HG02610 (cell line): ENCODE measurements around the gene C9orf78.

Experiments used
- ATAC-seq: cut with Tn5 transposase; IDR thresholded peaks from one replicate; pipeline ENCODE4 v1.9.1; 2021; ENCODE audit warnings: mild to moderate bottlenecking, moderate library complexity; ENCODE audit not compliant: unreplicated experiment

The C9orf78 gene, protein sequence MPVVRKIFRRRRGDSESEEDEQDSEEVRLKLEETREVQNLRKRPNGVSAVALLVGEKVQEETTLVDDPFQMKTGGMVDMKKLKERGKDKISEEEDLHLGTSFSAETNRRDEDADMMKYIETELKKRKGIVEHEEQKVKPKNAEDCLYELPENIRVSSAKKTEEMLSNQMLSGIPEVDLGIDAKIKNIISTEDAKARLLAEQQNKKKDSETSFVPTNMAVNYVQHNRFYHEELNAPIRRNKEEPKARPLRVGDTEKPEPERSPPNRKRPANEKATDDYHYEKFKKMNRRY

DNA sequence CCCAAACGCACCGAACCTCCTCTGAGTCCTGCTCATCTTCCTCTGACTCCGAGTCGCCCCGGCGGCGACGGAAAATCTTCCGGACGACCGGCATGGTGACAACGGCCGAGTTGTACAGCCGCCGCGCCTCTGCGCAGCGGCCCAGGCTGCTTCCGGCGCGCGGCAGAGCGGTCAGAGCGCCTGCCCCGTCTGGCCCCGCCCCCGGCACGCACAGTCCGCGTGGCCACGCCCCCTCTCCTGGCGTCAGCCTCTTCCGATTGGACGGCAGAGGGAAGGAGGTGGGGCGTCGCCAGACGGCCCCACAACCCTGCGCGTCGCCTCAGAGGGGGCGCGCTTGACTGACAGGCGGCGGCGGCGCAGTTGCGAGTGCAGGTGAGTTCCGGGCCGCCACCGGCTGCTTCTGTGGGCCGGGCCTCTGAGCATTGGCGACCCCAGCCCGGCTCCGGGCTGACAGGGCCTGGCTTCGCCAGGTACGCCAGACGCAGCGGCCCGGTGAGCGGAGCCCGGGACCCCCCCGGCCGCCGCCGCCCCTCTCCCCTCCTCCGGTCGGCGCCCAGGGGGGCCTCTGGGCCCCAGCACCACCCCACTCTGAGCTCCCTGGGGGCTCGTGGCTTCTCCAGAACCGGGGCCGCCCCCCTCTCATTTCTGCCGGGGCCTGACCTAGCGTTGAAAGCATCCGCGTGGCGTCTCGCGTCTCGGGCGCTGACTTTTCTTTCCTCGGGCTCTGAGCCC is at the start of gene C9orf78, which contains the start of gene USP20:
Gene C9orf78, minus strand, starts transcription at position 148 of the 732 bp plus-strand sequence. Its CDS starts 54 bp downstream, at position 94.
Gene USP20, plus strand, starts transcription at position 331 of the 732 bp plus-strand sequence. CDS start 17,098 bp downstream, outside the sequence.
- ATAC-seq, result peak; percentile 93

DNA sequence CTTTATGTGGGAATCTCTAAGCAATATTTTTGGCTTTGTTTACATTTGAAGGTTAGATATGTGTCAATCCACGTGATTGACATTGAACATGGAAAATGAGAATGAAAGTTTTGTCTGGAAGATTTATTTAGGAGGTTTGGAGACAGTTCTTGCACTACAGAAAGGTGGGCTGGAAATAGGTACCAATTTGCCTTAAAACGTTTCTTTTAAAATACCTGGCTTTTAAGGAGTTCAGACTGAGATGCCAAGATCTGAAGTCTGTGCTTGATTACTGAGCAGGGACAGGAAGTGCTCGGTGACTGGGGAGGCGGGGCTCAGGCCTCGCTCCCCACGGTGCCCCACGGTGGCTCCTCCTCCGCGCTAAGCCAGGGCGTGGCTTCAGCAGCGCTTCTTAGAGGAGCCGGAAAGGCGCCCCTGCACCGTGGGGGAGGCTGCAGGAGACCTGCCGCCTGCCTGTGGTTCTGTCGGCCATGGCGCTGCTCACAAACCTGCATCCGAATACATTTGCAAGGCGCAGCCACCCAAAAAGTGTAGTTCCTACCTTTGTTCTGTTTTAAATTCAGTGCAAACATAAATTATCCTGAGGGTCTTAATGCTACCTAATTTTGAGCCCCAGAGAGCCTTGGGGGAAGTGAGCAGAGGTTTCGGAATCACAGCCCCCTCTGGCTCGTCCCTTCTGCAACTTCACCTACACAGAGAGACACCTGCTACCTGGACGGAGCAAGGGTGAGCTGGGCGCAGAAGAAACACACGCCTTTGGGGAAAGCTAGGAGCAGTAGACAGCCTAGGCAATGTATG is 49.3 kb upstream of the C9orf78 start:
- peak; percentile 40 for ATAC-seq

DNA sequence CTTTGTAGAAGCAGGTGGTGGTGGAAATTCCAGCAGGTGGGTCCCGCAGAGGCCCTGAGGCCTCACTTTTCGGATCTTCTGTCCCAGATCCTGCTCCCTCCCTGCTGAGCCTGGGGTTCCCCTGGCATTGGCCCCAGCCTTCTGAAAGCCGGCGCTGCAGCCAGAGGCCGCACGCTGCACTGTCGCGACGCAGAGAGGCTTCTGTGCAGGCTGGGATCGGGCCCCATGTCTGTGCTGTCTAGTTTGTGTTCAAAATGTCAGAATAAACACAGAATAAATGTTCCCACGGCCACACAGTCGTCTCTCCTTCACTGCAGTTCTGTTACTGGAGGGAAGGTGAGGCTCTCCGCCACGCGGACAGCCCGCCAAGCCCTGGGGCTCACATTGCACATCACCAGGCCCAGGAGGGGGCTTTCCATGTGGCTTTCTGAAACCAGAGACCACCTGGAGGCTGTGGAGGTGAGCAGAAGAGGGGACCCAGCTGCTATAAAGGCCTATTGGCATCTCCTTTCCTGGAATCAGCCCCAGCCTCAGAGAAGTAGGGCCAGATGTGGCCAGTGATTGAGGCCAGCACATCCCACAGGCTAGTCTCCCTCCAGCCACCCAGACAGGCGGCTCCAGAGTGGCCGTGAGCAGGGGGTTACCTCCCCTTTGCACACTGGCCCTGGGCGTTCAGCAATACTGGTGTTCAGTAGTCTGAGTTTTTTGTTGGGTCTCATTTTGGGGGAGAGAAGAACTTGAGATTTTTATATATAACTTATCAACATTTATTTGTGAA is 46.7 kb upstream of the C9orf78 start:
- no peak for ATAC-seq

DNA sequence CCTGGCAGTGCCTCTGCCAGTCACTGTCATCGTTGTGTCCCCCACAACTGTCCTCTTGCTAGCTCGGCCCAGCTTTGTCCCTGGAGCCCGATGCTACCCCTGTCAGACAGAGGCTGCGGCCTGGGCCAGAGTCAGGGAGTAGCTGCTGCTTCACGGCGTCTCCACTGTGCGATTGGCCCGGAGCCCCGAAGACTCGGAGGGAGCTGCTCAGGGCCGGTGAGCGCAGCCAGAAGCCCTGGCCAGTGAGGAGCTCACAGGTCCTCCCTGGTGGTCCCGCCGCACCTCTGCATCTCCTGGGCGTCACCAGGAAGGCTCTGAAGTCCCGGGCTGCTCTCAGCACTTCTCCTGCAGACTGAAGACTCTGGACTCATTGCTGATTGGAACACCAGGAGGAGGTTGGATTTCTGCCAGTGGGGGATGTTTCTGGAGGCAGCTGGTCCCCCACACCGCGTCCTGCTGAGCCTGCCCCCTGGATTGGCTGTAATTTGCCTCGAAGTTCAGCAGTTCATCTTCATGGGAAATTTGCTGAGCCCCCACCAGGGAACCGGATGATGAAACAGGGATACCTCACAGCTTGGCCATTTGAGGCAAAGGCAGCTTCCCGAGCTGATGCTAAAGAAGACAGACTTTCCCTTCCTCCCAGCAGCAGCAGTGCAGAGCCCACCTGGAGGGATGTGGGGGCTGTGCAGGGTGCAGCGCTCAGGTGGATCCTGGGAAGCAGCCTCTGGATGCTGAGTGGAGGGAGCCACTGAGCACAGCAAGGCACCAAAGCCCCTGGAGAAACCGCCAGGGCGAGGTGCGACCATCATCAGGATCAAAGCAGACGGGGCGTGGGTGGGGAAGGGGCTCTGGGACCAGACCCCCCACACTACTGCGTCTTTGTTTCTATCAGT is 45.8 kb upstream of the C9orf78 start:
- ATAC-seq, result no peak

DNA sequence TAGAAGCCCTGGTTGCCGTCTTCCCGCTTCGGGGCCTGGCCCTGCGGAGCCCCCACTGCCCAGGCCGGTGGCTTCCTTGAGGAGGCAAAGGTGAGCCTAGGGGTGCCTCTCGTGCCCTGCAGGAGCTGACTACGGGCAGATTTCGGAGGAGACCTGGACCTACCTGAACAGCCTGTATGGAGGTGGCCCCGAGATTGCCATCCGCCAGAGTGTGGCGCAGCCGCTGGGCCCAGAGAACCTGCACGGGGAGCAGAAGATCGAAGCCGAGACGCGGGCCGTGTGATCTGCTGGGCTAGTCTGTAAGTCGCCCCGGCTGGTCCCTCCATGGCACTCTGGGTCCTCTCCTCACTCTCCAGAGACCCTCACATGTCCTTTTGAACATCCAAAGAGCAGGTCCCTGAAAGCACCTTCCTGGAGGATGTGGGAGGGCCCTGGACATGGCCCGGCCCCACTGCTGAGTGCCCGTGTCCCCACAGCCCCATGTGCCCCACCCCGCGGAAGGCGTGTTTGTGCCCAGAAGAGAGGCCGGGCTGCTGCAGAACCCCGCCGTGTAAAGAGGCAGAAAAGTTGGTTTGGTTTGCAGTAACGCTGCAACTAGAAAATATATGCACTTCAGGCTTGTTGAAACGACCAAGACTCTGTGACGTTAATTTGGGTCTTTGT is 45.0 kb upstream of the C9orf78 start:
- no peak for ATAC-seq

DNA sequence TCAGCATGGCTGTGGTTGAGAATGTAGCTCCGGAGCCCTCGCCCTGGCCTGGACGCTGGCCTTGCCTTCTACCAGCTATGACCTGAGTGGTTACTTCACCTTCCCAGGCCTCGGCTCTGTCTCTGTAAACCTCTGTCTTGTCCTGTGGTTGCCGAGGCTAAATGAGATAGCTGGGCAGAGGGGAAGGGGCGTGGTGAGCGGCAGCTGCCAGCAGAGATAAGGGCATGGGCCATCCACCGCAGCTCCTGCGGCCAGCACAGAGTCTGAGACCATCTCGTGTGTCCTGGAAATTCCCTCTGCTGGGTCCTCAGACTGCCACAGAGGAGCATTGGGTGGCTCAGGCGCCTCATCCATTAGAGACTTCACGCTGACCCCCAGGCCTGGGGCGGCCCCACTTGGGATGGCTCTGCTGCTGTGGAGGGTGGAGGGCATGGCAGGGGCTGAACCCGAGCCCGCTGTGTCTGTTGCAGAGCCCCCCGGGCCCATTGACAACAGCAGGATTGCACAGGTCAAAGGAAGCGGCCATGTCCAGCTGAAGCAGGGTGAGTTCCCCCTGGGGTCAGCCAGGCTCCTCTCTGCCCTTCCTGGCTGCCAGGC is 44.1 kb upstream of the C9orf78 start:
- ATAC-seq, result no peak

DNA sequence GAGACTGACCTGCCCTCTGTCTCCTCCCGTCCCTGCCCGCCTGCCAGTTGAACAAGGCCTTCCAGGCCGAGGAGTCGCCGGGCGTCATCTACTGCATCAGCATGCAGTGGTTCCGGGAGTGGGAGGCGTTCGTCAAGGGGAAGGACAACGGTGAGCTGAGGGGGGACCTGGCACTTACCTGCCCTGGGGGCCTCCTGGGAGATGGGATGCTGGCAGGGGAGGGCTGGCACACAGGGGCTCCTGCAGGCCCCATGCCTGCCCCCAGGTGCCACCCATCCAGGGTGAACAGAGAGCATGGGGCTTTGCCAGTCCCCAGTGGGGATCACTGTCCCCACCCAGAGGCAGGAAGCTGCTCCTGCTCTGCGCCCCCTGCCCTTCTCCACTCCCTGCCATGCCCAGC is 43.2 kb upstream of the C9orf78 start:
- no peak for ATAC-seq

DNA sequence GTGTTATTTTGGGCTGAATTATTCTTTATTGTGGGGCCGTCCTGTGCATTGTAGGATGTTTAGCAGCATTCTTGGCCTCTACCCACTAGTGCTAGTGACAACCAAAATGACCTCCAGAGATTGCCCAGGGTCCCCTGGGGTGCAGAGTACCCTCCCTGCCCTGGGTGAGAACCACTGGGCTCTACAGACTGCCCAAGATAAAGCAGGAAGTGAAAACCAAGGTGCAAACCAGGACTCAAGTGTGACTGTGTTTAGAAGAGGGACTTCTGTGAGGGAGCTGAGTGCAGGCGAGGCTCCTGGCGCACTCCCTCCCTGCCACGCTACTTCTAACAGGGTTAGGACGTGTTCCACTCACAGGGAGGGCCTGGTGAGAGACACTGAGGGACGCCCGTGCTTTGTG is 41.7 kb upstream of the C9orf78 start:
- no peak for ATAC-seq

DNA sequence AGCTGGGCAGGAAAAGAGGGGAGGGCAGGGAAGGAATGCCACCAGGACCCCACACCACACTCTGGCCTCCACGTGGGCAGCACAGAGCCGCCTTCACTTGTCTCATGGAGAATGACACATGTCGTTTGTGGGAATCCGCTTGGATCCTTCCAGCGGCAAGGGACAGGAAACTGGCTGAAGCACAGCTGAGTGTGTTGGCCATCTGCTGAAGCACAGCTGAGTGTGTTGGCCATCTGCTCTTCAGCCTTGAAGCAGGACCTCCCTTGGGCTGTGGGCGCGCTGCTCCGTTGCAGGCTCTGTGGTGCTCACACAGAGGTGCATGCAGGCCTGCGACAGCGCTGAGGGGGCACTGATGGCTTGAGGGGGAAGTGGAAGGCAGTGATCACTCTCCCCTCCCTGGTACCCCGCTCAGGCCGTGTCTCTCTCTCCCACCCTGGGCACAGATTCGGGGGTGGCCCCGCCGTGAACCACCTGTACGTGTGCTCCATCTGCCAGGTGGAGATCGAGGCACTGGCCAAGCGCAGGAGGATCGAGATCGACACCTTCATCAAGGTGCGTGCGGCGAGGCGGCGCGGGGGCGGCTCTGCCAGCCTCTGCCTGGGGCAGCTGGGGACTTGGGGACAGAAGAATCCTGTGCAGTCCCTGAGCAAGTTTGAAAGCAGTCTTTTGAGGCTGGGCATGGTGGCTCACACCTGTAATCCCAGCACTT is 40.8 kb upstream of the C9orf78 start:
- ATAC-seq, result no peak

DNA sequence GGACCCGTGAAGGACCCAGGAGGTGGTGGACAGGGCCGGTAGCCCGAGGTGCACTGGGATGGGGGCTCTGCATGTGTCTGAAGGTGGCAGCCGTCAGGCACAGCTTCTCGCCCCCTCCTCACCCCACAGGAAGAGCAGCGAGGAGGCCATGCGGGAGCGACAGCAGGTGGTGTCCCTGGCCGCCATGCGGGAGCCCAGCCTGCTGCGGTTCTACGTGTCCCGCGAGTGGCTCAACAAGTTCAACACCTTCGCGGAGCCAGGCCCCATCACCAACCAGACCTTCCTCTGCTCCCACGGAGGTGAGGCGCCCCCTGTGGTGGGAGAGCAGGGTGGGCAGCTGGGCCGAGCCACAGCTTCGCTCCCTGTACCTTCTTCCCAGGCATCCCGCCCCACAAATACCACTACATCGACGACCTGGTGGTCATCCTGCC is 40.1 kb upstream of the C9orf78 start:
- ATAC-seq, result no peak

DNA sequence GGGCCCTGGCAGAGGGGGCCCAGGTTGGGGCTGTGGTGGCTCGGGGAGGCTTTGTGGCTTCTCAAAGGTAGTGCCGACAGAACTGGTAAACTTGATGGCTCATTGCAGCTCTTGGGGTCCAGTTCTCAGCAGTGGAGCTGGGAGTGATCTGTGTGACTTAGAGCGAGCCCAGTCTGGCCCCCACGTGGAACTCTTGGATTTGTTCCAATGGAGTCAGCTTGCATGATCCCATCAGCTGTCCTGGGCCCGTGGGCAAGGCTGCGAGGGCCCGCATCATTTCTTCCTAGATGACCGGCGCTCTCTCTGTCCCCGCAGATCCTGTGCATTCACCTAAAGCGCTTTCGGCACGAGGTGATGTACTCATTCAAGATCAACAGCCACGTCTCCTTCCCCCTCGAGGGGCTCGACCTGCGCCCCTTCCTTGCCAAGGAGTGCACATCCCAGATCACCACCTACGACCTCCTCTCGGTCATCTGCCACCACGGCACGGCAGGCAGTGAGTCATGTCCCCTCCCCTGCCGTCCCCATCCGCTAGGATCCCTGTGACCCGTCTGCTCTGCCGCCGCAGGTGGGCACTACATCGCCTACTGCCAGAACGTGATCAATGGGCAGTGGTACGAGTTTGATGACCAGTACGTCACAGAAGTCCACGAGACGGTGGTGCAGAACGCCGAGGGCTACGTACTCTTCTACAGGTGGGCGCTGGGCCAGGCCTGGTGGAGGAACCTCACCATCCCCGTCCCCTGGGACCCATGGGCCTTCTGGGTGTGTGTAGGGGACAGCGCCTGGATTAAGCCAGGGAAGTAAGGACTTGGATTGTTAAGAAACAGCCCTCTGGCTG is 39.4 kb upstream of the C9orf78 start:
- ATAC-seq, result no peak

DNA sequence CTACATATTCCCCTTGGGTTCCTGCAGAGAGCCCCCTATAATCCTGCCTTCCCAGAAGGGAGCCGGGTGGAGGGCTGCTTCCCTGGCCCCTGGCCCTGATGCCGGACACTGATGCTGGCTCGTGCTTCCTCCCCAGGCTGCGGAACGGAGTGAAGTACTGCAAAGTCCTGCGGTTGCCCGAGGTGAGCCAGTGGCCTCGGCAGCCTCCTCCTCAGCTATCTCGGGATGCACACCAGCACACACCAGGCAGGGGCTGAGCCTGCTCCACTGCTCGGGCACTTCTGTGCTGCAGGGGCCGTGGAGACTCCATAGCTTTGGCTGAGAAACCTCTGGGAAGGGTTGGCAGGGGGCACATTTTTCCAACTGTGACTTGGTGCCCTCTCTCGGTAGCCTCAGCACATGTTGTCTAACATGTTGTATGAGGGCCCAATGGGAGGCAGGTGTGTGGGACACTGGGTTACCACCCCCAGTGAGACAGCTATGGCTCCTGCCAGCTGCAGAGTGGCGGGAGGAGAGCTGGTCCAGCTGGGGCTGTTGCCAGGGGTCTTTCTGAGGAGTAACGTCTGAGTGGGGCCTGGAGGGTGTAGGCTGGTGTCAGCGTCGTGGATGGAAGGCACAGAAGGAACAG is 38.6 kb upstream of the C9orf78 start:
- ATAC-seq, result no peak

DNA sequence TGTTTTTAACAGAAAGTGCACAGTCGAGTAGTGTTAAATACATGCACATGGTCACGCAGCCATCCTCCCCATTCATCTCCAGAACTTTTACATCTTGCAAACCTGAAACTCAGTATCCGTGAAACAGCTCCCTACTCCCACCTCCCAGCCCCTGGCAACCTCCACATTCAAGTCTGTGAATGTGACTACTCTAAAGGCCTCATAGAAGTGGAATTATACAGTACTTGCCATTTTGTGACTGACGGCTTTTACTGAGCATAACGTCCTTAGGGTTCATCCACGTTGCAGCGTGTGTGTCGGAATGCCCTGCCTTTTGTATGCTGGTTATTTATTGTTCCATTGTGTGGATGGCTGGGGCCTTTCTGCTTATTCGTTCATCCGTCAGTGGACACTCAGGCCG is 36.0 kb upstream of the C9orf78 start:
- ATAC-seq, result no peak

DNA sequence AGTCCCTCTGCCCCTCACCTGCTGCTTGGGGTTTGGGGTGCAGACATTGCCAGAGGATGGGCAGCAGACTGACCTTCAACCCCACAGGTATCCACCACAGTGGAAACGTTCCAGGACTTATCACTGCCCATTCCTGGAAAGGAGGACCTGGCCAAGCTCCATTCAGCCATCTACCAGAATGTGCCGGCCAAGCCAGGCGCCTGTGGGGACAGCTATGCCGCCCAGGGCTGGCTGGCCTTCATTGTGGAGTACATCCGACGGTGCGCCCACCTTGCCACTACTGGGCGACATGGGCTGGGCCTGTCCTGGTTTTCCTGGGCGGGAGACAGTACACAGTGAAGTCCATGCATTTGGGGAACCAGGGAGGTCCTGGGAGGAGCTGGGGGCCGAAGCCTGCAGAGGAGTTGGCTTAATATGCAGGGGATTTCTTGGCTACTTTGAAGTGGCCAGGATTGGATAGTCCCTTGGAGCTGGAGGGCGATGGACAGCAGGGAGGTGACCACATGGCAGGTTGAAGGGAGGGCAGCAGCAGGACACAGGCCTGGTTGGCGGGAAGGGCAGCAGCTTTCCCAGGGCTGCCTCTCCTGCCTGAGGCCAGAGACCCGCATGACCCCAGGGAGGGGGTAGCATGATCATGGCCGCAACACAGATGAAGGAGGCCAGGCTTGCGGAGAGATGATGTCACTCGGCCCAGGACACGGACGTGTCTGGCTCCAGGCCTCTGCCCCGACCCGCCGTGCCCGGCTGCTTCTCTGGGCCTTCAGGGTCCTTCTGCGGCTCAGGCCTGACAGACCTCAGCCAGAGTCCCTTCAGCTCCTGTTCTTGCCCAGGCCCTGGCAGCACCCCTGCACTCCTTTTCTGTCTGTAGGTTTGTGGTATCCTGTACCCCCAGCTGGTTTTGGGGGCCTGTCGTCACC is 34.8 kb upstream of the C9orf78 start:
- no peak for ATAC-seq

DNA sequence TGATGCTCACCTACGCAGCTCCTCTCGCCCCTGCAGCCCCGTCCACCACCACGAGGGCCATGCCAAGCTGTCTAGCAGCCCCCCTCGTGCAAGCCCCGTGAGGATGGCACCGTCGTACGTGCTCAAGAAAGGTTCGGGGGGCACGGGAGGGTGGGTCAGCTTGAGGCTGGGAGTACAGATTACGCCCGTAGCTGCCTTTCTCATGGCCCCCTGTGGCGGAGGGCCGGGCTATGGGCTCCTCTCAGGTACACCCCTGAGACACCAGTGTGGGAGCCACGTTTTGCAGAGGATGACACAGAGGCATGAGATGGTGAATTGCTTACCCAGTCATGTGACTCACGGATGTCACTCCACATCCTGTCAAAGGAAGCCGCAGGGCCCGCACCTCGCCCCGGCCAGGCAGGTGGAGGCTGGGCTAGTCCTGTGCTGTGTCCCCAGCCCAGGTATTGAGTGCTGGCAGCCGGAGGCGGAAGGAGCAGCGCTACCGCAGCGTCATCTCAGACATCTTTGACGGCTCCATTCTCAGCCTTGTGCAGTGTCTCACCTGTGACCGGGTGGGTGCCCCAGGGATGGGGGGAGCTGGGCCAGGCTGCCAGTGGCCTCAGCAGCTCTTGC is 33.9 kb upstream of the C9orf78 start:
- no peak for ATAC-seq
